Bronchus fibroblast of lung (primary cell): ENCODE measurements around the gene NEK1. TPM values are rescaled to one million over a fixed set of nuclear protein-coding genes. Genes with fewer than 3 reads are reported as not detected.

Source experiments
- total RNA-seq: library from RNA; depleted of rRNA; stranded (reverse); fragments of >200 nt; gene quantifications from 2 replicates; pipeline ENCODE4 v1.2.3, GENCODE V29; 2015

Gene NEK1
- 3.7 and 4.2 TPM in 2 replicates for total RNA-seq

GRCh38 chr4:169611991-169612870 is at the start of gene NEK1:
Gene NEK1 (minus strand): TSS chr4:169612583. CDS start chr4:169602630, 9,953 bp downstream.

GRCh38 chr4:169619958-169620879 is 7.8 kb upstream of the NEK1 start, which contains the start of gene CLCN3:
Gene CLCN3 (plus strand): TSS chr4:169620578. CDS start chr4:169635929, 15,351 bp downstream.

Other genes starting within 250 kb of the NEK1 start
- gene CLCN3, start 8.0 kb upstream of the NEK1 start, total RNA-seq, result 22.4 and 23.7 TPM in 2 replicates
- gene HPF1, start 145.4 kb upstream of the NEK1 start, total RNA-seq, result 74.6 and 88.8 TPM in 2 replicates